ENCODE measurements around the gene EXOC3L4.

GRCh38 chr14:103129301-103130016 is 34.9 kb downstream of the EXOC3L4 start:
- TF ChIP-seq CTCF (IDR thresholded peaks at IDR 0.05; ENCODE audit: extremely low read depth in 1 of 2, insufficient read depth in 1 of 2, low read depth in 1 of 2, low read length in 2 of 2) (no peak), POLR2AphosphoS5 (IDR thresholded peaks at IDR 0.05; ENCODE audit: insufficient read depth, low read depth, low read length) (no peak), POLR2A (IDR thresholded peaks at IDR 0.05; ENCODE audit: low read depth, low read length) (no peak), FOS (IDR thresholded peaks at IDR 0.05; ENCODE audit: borderline replicate concordance, insufficient read depth, low read length) (no peak), MAX (IDR thresholded peaks at IDR 0.05; ENCODE audit: insufficient read depth, insufficient read length) (no peak)
